Trophoblast cell (in vitro differentiated cells and primary cell): ENCODE data around the gene PON3.

Experiments
- DNase-seq, 2 donors: peaks; one replicate each; pipeline ENCODE4 v3.0.0-alpha.2; 2016
- H2AFZ ChIP-seq: 2 replicates; pipeline ENCODE4 v1.6.1; 2013; ENCODE audit warnings: low read length, moderate library complexity, mild to moderate bottlenecking; ENCODE audit not compliant: insufficient read depth, poor library complexity
- H2AK5ac ChIP-seq: 2 replicates; pipeline ENCODE4 v1.6.1; 2013; ENCODE audit warnings: mild to moderate bottlenecking, low read length
- H2BK120ac ChIP-seq: 2 replicates; pipeline ENCODE4 v1.6.1; 2013; ENCODE audit warnings: low read length, mild to moderate bottlenecking, moderate library complexity; ENCODE audit not compliant: insufficient read depth, poor library complexity
- H2BK12ac ChIP-seq: 2 replicates; pipeline ENCODE4 v1.6.1; 2013; ENCODE audit warnings: mild to moderate bottlenecking, low read length, moderate library complexity
- H2BK5ac ChIP-seq: 2 replicates; pipeline ENCODE4 v1.6.1; 2013; ENCODE audit warnings: low read length, low read depth, moderate library complexity, mild to moderate bottlenecking; ENCODE audit not compliant: poor library complexity
- H3K14ac ChIP-seq: 2 replicates; pipeline ENCODE4 v1.6.1; 2013; ENCODE audit warnings: mild to moderate bottlenecking, low read length
- H3K18ac ChIP-seq: 2 replicates; pipeline ENCODE4 v1.6.1; 2013; ENCODE audit warnings: mild to moderate bottlenecking, low read length
- H3K23ac ChIP-seq: 2 replicates; pipeline ENCODE4 v1.6.1; 2013; ENCODE audit warnings: low read length
- H3K27ac ChIP-seq: 2 replicates; pipeline ENCODE4 v1.5.1; 2013; ENCODE audit warnings: low read depth, mild to moderate bottlenecking, inconsistent platforms, low read length, moderate library complexity
- H3K27me3 ChIP-seq: 2 replicates; pipeline ENCODE4 v1.6.1; 2013; ENCODE audit warnings: inconsistent platforms, mild to moderate bottlenecking, low read length, moderate library complexity; ENCODE audit not compliant: insufficient read depth
- H3K36me3 ChIP-seq, 2 experiments: 1 replicate in 1 of 2; 2 replicates in 1 of 2; pipeline ENCODE4 v1.6.1; 2013; ENCODE audit warnings: low read length in 2 of 2, mild to moderate bottlenecking in 2 of 2, moderate library complexity in 1 of 2; ENCODE audit not compliant: insufficient read depth in 2 of 2, control insufficient read depth in 1 of 2
- H3K4ac ChIP-seq: 2 replicates; pipeline ENCODE4 v1.6.1; 2013; ENCODE audit warnings: low read depth, mild to moderate bottlenecking, low read length, moderate library complexity
- H3K4me1 ChIP-seq, 2 experiments: 1 replicate in 1 of 2; 2 replicates in 1 of 2; pipeline ENCODE4 v1.6.1; 2013; ENCODE audit warnings: low read length in 2 of 2, mild to moderate bottlenecking in 2 of 2, moderate library complexity in 1 of 2; ENCODE audit not compliant: insufficient read depth in 2 of 2, control insufficient read depth in 1 of 2
- H3K4me2 ChIP-seq: 2 replicates; pipeline ENCODE4 v1.6.1; 2013; ENCODE audit warnings: inconsistent platforms, mild to moderate bottlenecking, low read length, moderate library complexity
- H3K4me3 ChIP-seq: 2 replicates; pipeline ENCODE4 v1.5.1; 2013; ENCODE audit warnings: mild to moderate bottlenecking, low read depth, low read length, inconsistent platforms
- H3K79me1 ChIP-seq: one replicate; pipeline ENCODE4 v1.6.1; 2013; ENCODE audit warnings: low read length
- H3K79me2 ChIP-seq: 2 replicates; pipeline ENCODE4 v1.6.1; 2013; ENCODE audit warnings: low read length, mild to moderate bottlenecking; ENCODE audit not compliant: control insufficient read depth, insufficient read depth, poor library complexity
- H3K9ac ChIP-seq: 2 replicates; pipeline ENCODE4 v1.6.1; 2013; ENCODE audit warnings: mild to moderate bottlenecking, low read length
- H3K9me3 ChIP-seq: 2 replicates; pipeline ENCODE4 v1.6.1; 2013; ENCODE audit warnings: low read depth, mild to moderate bottlenecking, control low read depth, inconsistent platforms, low read length; ENCODE audit not compliant: insufficient read depth
- H4K12ac ChIP-seq: 2 replicates; pipeline ENCODE4 v1.6.1; 2013; ENCODE audit warnings: low read depth, mild to moderate bottlenecking, low read length, moderate library complexity
- H4K8ac ChIP-seq: 2 replicates; pipeline ENCODE4 v1.6.1; 2013; ENCODE audit warnings: low read depth, mild to moderate bottlenecking, low read length, moderate library complexity
- H4K91ac ChIP-seq: one replicate; pipeline ENCODE4 v1.6.1; 2013; ENCODE audit warnings: low read depth, mild to moderate bottlenecking, low read length, moderate library complexity
- WGBS: extraction: QIAGEN DNeasy Blood & Tissue Kit; methylation state at CpG from one replicate; pipeline ENCODE4 v1.1.7; 2013; ENCODE audit warnings: missing lambda C conversion rate; ENCODE audit not compliant: insufficient read length, insufficient coverage; ENCODE audit errors: extremely low coverage; 5-methylcytosine and 5-hydroxymethylcytosine counted together

The PON3 gene

GRCh38 chr7:95320651-95321050 is 75.5 kb downstream of the PON3 start:
- Histone ChIP-seq H3K9ac (no peak overlapping the region), H3K79me1 (no peaks in the 10 kb centered on the region), H2BK5ac (no peak overlapping the region), H3K4me3 (no peak overlapping the region), H3K4me1 (no peaks in the 10 kb centered on the region), H3K14ac (no peak overlapping the region), H3K23ac (no peak overlapping the region), H3K4me2 (no peak overlapping the region), H3K36me3 (no peaks in the 10 kb centered on the region), H2AFZ (no peak overlapping the region), H3K9me3 (no peaks in the 10 kb centered on the region), H4K12ac (no peak overlapping the region), H2AK5ac (no peak overlapping the region), H4K8ac (no peak overlapping the region), H4K91ac (no peak overlapping the region), H2BK12ac (no peak overlapping the region), H3K79me2 (no peaks in the 10 kb centered on the region), H3K4ac (no peak overlapping the region), H3K27me3 (no peaks in the 10 kb centered on the region), H2BK120ac (no peak overlapping the region), H3K18ac (no peak overlapping the region), H3K27ac (no peak overlapping the region)
- no peak for DNase-seq
- WGBS: no CpG with 5 or more reads among the region's 1 CpG

GRCh38 chr7:95319570-95319969 is 76.6 kb downstream of the PON3 start:
- no peak overlapping the region for H2BK120ac ChIP-seq

GRCh38 chr7:95318501-95319100 is 77.6 kb downstream of the PON3 start:
- Histone ChIP-seq H2AK5ac (no peak overlapping the region), H3K27ac (no peak overlapping the region), H3K36me3 (no peaks in the 10 kb centered on the region), H3K23ac (no peak overlapping the region), H3K9ac (no peak overlapping the region), H3K27me3 (no peaks in the 10 kb centered on the region), H3K4ac (no peak overlapping the region), H3K18ac (no peak overlapping the region), H3K4me2 (no peak overlapping the region), H2AFZ (no peak overlapping the region), H2BK5ac (no peak overlapping the region), H3K4me3 (no peak overlapping the region), H3K79me1 (no peaks in the 10 kb centered on the region), H2BK120ac (no peak overlapping the region), H3K14ac (no peak overlapping the region), H3K79me2 (no peaks in the 10 kb centered on the region), H3K9me3 (no peaks in the 10 kb centered on the region), H4K12ac (no peak overlapping the region), H4K91ac (no peak overlapping the region), H4K8ac (no peak overlapping the region), H3K4me1 (no peaks in the 10 kb centered on the region), H2BK12ac (no peak overlapping the region)
- WGBS: no CpG with 5 or more reads among the region's 8 CpGs
- DNase-seq: no peak

More at GRCh38 chr7:95319570-95319969, 76.6 kb downstream of the PON3 start:
- no peak overlapping the region for H4K12ac ChIP-seq
- H2AFZ ChIP-seq: no peak overlapping the region
- no peak overlapping the region for H3K18ac ChIP-seq
- no peak overlapping the region for H3K4me3 ChIP-seq
- H2AK5ac ChIP-seq: no peak overlapping the region
- H3K27me3 ChIP-seq: no peaks in the 10 kb centered on the region
- H2BK5ac ChIP-seq: no peak overlapping the region
- H4K91ac ChIP-seq: no peak overlapping the region
- H3K9ac ChIP-seq: no peak overlapping the region
- no peaks in the 10 kb centered on the region for H3K4me1 ChIP-seq
- no peak overlapping the region for H3K4me2 ChIP-seq
- no peak overlapping the region for H3K23ac ChIP-seq
- no peaks in the 10 kb centered on the region for H3K36me3 ChIP-seq
- no peak for DNase-seq
- H3K4ac ChIP-seq: no peak overlapping the region
- H4K8ac ChIP-seq: no peak overlapping the region
- H3K14ac ChIP-seq: no peak overlapping the region
- no peaks in the 10 kb centered on the region for H3K79me2 ChIP-seq
- no peak overlapping the region for H2BK12ac ChIP-seq
- WGBS: no CpG with 5 or more reads among the region's 1 CpG
- no peak overlapping the region for H3K27ac ChIP-seq
- H3K9me3 ChIP-seq: no peaks in the 10 kb centered on the region
- no peaks in the 10 kb centered on the region for H3K79me1 ChIP-seq

GRCh38 chr7:95317966-95318365 is 78.2 kb downstream of the PON3 start:
- Histone ChIP-seq H2BK5ac (no peak overlapping the region), H4K91ac (no peak overlapping the region), H4K8ac (no peak overlapping the region), H3K36me3 (no peaks in the 10 kb centered on the region), H3K27me3 (no peaks in the 10 kb centered on the region), H2AK5ac (no peak overlapping the region), H3K4me2 (no peak overlapping the region), H3K18ac (no peak overlapping the region), H2BK120ac (no peak overlapping the region), H2BK12ac (no peak overlapping the region), H3K14ac (no peak overlapping the region), H4K12ac (no peak overlapping the region), H2AFZ (no peak overlapping the region), H3K9me3 (no peaks in the 10 kb centered on the region), H3K4me1 (no peaks in the 10 kb centered on the region), H3K4me3 (no peak overlapping the region), H3K9ac (no peak overlapping the region), H3K79me1 (no peaks in the 10 kb centered on the region), H3K27ac (no peak overlapping the region), H3K4ac (no peak overlapping the region), H3K23ac (no peak overlapping the region), H3K79me2 (no peaks in the 10 kb centered on the region)
- no peak for DNase-seq
- no CpG with 5 or more reads among the region's 3 CpGs for WGBS
